ENCODE data around the gene FUT3. TPM values are rescaled to one million over a fixed set of nuclear protein-coding genes. Genes with fewer than 3 reads are reported as not detected.

The FUT3 gene
- total RNA-seq, 1 donor from 2014 or later: 1.4 TPM

- Mint-ChIP-seq H3K27me3 (ENCODE audit: unreplicated experiment) (peaks cover 8% of the 10 kb centered on the region), H3K4me1 (ENCODE audit: unreplicated experiment) (peaks cover 3% of the 10 kb centered on the region), H3K4me3 (ENCODE audit: unreplicated experiment) (no peak overlapping the region), H3K9me3 (ENCODE audit: unreplicated experiment) (no peaks in the 10 kb centered on the region), H3K36me3 (ENCODE audit: low read depth, unreplicated experiment) (no peaks in the 10 kb centered on the region), H3K27ac (ENCODE audit: unreplicated experiment) (no peak overlapping the region)
- no peak for DNase-seq (ENCODE audit: low spot score)
- no peak for TF ChIP-seq CTCF (IDR thresholded peaks at IDR 0.05; ENCODE audit: unreplicated experiment)
These were observed 36.4 kb downstream of the FUT3 start for GRCh38 chr19:5814852-5815246.

- no peaks in the 10 kb centered on the region for H3K36me3 Mint-ChIP-seq (ENCODE audit: low read depth, unreplicated experiment)
- H3K4me3 Mint-ChIP-seq (ENCODE audit: unreplicated experiment): no peak overlapping the region
- peak overlapping the region; percentile 20 for H3K27ac Mint-ChIP-seq (ENCODE audit: unreplicated experiment)
- no peak for DNase-seq (ENCODE audit: low spot score)
- peaks cover 8% of the 10 kb centered on the region for H3K27me3 Mint-ChIP-seq (ENCODE audit: unreplicated experiment)
- peaks cover 3% of the 10 kb centered on the region for H3K4me1 Mint-ChIP-seq (ENCODE audit: unreplicated experiment)
- no peak for TF ChIP-seq CTCF (IDR thresholded peaks at IDR 0.05; ENCODE audit: unreplicated experiment)
- no peaks in the 10 kb centered on the region for H3K9me3 Mint-ChIP-seq (ENCODE audit: unreplicated experiment)
These were observed 37.0 kb downstream of the FUT3 start for GRCh38 chr19:5814123-5814851.

- Mint-ChIP-seq H3K27me3 (ENCODE audit: unreplicated experiment) (peaks cover 10% of the 10 kb centered on the region), H3K27ac (ENCODE audit: unreplicated experiment) (no peak overlapping the region), H3K4me1 (ENCODE audit: unreplicated experiment) (no peaks in the 10 kb centered on the region), H3K9me3 (ENCODE audit: unreplicated experiment) (no peaks in the 10 kb centered on the region), H3K4me3 (ENCODE audit: unreplicated experiment) (no peak overlapping the region), H3K36me3 (ENCODE audit: low read depth, unreplicated experiment) (peaks cover 7% of the 10 kb centered on the region)
- no peak for DNase-seq (ENCODE audit: low spot score)
- no peak for TF ChIP-seq CTCF (IDR thresholded peaks at IDR 0.05; ENCODE audit: unreplicated experiment)
These were observed 40.1 kb downstream of the FUT3 start for GRCh38 chr19:5811117-5811516.

- H3K27me3 Mint-ChIP-seq (ENCODE audit: unreplicated experiment): peaks cover 8% of the 10 kb centered on the region
- H3K36me3 Mint-ChIP-seq (ENCODE audit: low read depth, unreplicated experiment): peaks cover 7% of the 10 kb centered on the region
- no peaks in the 10 kb centered on the region for H3K4me1 Mint-ChIP-seq (ENCODE audit: unreplicated experiment)
- no peak overlapping the region for H3K27ac Mint-ChIP-seq (ENCODE audit: unreplicated experiment)
- no peak for DNase-seq (ENCODE audit: low spot score)
- H3K4me3 Mint-ChIP-seq (ENCODE audit: unreplicated experiment): no peak overlapping the region
- no peak for TF ChIP-seq CTCF (IDR thresholded peaks at IDR 0.05; ENCODE audit: unreplicated experiment)
- no peaks in the 10 kb centered on the region for H3K9me3 Mint-ChIP-seq (ENCODE audit: unreplicated experiment)
These were observed 41.8 kb downstream of the FUT3 start for GRCh38 chr19:5809469-5809868.

- no peaks in the 10 kb centered on the region for H3K9me3 Mint-ChIP-seq (ENCODE audit: unreplicated experiment)
- H3K27me3 Mint-ChIP-seq (ENCODE audit: unreplicated experiment): peaks cover 12% of the 10 kb centered on the region
- H3K36me3 Mint-ChIP-seq (ENCODE audit: low read depth, unreplicated experiment): peaks cover 7% of the 10 kb centered on the region
- no peak overlapping the region for H3K4me3 Mint-ChIP-seq (ENCODE audit: unreplicated experiment)
- no peak for DNase-seq (ENCODE audit: low spot score)
- no peaks in the 10 kb centered on the region for H3K4me1 Mint-ChIP-seq (ENCODE audit: unreplicated experiment)
- no peak for TF ChIP-seq CTCF (IDR thresholded peaks at IDR 0.05; ENCODE audit: unreplicated experiment)
- H3K27ac Mint-ChIP-seq (ENCODE audit: unreplicated experiment): no peak overlapping the region
These were observed 42.2 kb downstream of the FUT3 start for GRCh38 chr19:5809053-5809452.

Data from endothelial cell (in vitro differentiated cells).